ENCODE data around the gene C18orf54.
"Not testable (repeated sequence)": the region's sequence is repeated elsewhere in the genome, so short reads cannot be mapped to it uniquely, and the experiment has no call there.

Gene C18orf54

GRCh38 chr18:54386043-54386442 lies 28.3 kb downstream of the C18orf54 start:
- Histone ChIP-seq H3K27ac (ENCODE audit: low read depth in 2 of 2, low read length in 2 of 2) (no peak overlapping the region), H3K27me3 (ENCODE audit: control insufficient read depth in 2 of 2, insufficient read depth in 2 of 2, low read length in 2 of 2) (no peaks in the 10 kb centered on the region), H3K9me3 (ENCODE audit: control insufficient read depth in 2 of 2, low read length in 2 of 2) (no peaks in the 10 kb centered on the region), H3K36me3 (ENCODE audit: control insufficient read depth in 2 of 2, insufficient read depth in 2 of 2, low read length in 2 of 2) (no peaks in the 10 kb centered on the region), H3K4me1 (ENCODE audit: control insufficient read depth in 2 of 2, insufficient read depth in 2 of 2, low read length in 2 of 2) (peaks cover 0 to 11% of the 10 kb centered on the region in 2 donors), H3K4me3 (ENCODE audit: low read length in 2 of 2) (no peak overlapping the region), H3K9ac (ENCODE audit: low read depth in 1 of 2, low read length in 2 of 2) (no peak overlapping the region)

- H3K27ac ChIP-seq (ENCODE audit: low read depth in 2 of 2, low read length in 2 of 2); H3K9me3 ChIP-seq (ENCODE audit: control insufficient read depth in 2 of 2, low read length in 2 of 2): not testable (repeated sequence)
Observed at GRCh38 chr18:54386800-54387495, 29.2 kb downstream of the C18orf54 start.

GRCh38 chr18:54387631-54388030 lies 29.9 kb downstream of the C18orf54 start:
- Histone ChIP-seq H3K27ac (ENCODE audit: low read depth in 2 of 2, low read length in 2 of 2) (no peak overlapping the region), H3K4me1 (ENCODE audit: control insufficient read depth in 2 of 2, insufficient read depth in 2 of 2, low read length in 2 of 2) (peaks cover 0 to 11% of the 10 kb centered on the region in 2 donors), H3K27me3 (ENCODE audit: control insufficient read depth in 2 of 2, insufficient read depth in 2 of 2, low read length in 2 of 2) (no peaks in the 10 kb centered on the region), H3K9me3 (ENCODE audit: control insufficient read depth in 2 of 2, low read length in 2 of 2) (no peaks in the 10 kb centered on the region), H3K4me3 (ENCODE audit: low read length in 2 of 2) (no peak overlapping the region), H3K9ac (ENCODE audit: low read depth in 1 of 2, low read length in 2 of 2) (no peak overlapping the region), H3K36me3 (ENCODE audit: control insufficient read depth in 2 of 2, insufficient read depth in 2 of 2, low read length in 2 of 2) (no peaks in the 10 kb centered on the region)

More at GRCh38 chr18:54386800-54387495, 29.2 kb downstream of the C18orf54 start:
- not testable (repeated sequence) for H3K4me3 ChIP-seq (ENCODE audit: low read length in 2 of 2); H3K9ac ChIP-seq (ENCODE audit: low read depth in 1 of 2, low read length in 2 of 2); H3K27me3 ChIP-seq (ENCODE audit: control insufficient read depth in 2 of 2, insufficient read depth in 2 of 2, low read length in 2 of 2); H3K36me3 ChIP-seq (ENCODE audit: control insufficient read depth in 2 of 2, insufficient read depth in 2 of 2, low read length in 2 of 2)
- peaks cover 0 to 11% of the 10 kb centered on the region in 2 donors for H3K4me1 ChIP-seq (ENCODE audit: control insufficient read depth in 2 of 2, insufficient read depth in 2 of 2, low read length in 2 of 2)

GRCh38 chr18:54388203-54389142 lies 30.8 kb downstream of the C18orf54 start:
- H3K27ac ChIP-seq (ENCODE audit: low read depth in 2 of 2, low read length in 2 of 2), result no peak overlapping the region
- H3K9me3 ChIP-seq (ENCODE audit: control insufficient read depth in 2 of 2, low read length in 2 of 2), result no peaks in the 10 kb centered on the region
- H3K4me1 ChIP-seq (ENCODE audit: control insufficient read depth in 2 of 2, insufficient read depth in 2 of 2, low read length in 2 of 2), result peaks cover 0 to 14% of the 10 kb centered on the region in 2 donors
- H3K4me3 ChIP-seq (ENCODE audit: low read length in 2 of 2), result no peak overlapping the region
- no peaks in the 10 kb centered on the region for H3K36me3 ChIP-seq (ENCODE audit: control insufficient read depth in 2 of 2, insufficient read depth in 2 of 2, low read length in 2 of 2)
- H3K9ac ChIP-seq (ENCODE audit: low read depth in 1 of 2, low read length in 2 of 2), result no peak overlapping the region
- no peaks in the 10 kb centered on the region for H3K27me3 ChIP-seq (ENCODE audit: control insufficient read depth in 2 of 2, insufficient read depth in 2 of 2, low read length in 2 of 2)

GRCh38 chr18:54389143-54389505 lies 31.4 kb downstream of the C18orf54 start:
- H3K27me3 ChIP-seq (ENCODE audit: control insufficient read depth in 2 of 2, insufficient read depth in 2 of 2, low read length in 2 of 2), result no peaks in the 10 kb centered on the region
- H3K4me3 ChIP-seq (ENCODE audit: low read length in 2 of 2), result no peak overlapping the region
- H3K27ac ChIP-seq (ENCODE audit: low read depth in 2 of 2, low read length in 2 of 2), result no peak overlapping the region
- H3K9me3 ChIP-seq (ENCODE audit: control insufficient read depth in 2 of 2, low read length in 2 of 2), result no peaks in the 10 kb centered on the region
- H3K9ac ChIP-seq (ENCODE audit: low read depth in 1 of 2, low read length in 2 of 2), result no peak overlapping the region
- H3K36me3 ChIP-seq (ENCODE audit: control insufficient read depth in 2 of 2, insufficient read depth in 2 of 2, low read length in 2 of 2), result no peaks in the 10 kb centered on the region
- peaks cover 0 to 14% of the 10 kb centered on the region in 2 donors for H3K4me1 ChIP-seq (ENCODE audit: control insufficient read depth in 2 of 2, insufficient read depth in 2 of 2, low read length in 2 of 2)

- Histone ChIP-seq H3K4me3 (ENCODE audit: low read length in 2 of 2) (no peak overlapping the region), H3K9me3 (ENCODE audit: control insufficient read depth in 2 of 2, low read length in 2 of 2) (no peaks in the 10 kb centered on the region), H3K4me1 (ENCODE audit: control insufficient read depth in 2 of 2, insufficient read depth in 2 of 2, low read length in 2 of 2) (peaks cover 0 to 12% of the 10 kb centered on the region in 2 donors), H3K27ac (ENCODE audit: low read depth in 2 of 2, low read length in 2 of 2) (no peak overlapping the region), H3K27me3 (ENCODE audit: control insufficient read depth in 2 of 2, insufficient read depth in 2 of 2, low read length in 2 of 2) (no peaks in the 10 kb centered on the region), H3K36me3 (ENCODE audit: control insufficient read depth in 2 of 2, insufficient read depth in 2 of 2, low read length in 2 of 2) (no peaks in the 10 kb centered on the region), H3K9ac (ENCODE audit: low read depth in 1 of 2, low read length in 2 of 2) (no peak overlapping the region)
Observed at GRCh38 chr18:54390838-54391237, 33.1 kb downstream of the C18orf54 start.

GRCh38 chr18:54392543-54393023 lies 34.9 kb downstream of the C18orf54 start:
- Histone ChIP-seq H3K27me3 (ENCODE audit: control insufficient read depth in 2 of 2, insufficient read depth in 2 of 2, low read length in 2 of 2) (no peaks in the 10 kb centered on the region), H3K36me3 (ENCODE audit: control insufficient read depth in 2 of 2, insufficient read depth in 2 of 2, low read length in 2 of 2) (no peaks in the 10 kb centered on the region), H3K4me1 (ENCODE audit: control insufficient read depth in 2 of 2, insufficient read depth in 2 of 2, low read length in 2 of 2) (peaks cover 0 to 12% of the 10 kb centered on the region in 2 donors), H3K27ac (ENCODE audit: low read depth in 2 of 2, low read length in 2 of 2) (no peak overlapping the region), H3K9me3 (ENCODE audit: control insufficient read depth in 2 of 2, low read length in 2 of 2) (no peaks in the 10 kb centered on the region), H3K4me3 (ENCODE audit: low read length in 2 of 2) (no peak overlapping the region), H3K9ac (ENCODE audit: low read depth in 1 of 2, low read length in 2 of 2) (no peak overlapping the region)

- Histone ChIP-seq H3K9ac (ENCODE audit: low read depth in 1 of 2, low read length in 2 of 2) (no peak overlapping the region), H3K36me3 (ENCODE audit: control insufficient read depth in 2 of 2, insufficient read depth in 2 of 2, low read length in 2 of 2) (no peaks in the 10 kb centered on the region), H3K27me3 (ENCODE audit: control insufficient read depth in 2 of 2, insufficient read depth in 2 of 2, low read length in 2 of 2) (no peaks in the 10 kb centered on the region), H3K9me3 (ENCODE audit: control insufficient read depth in 2 of 2, low read length in 2 of 2) (no peaks in the 10 kb centered on the region), H3K4me3 (ENCODE audit: low read length in 2 of 2) (no peak overlapping the region), H3K4me1 (ENCODE audit: control insufficient read depth in 2 of 2, insufficient read depth in 2 of 2, low read length in 2 of 2) (peaks cover 0 to 6% of the 10 kb centered on the region in 2 donors), H3K27ac (ENCODE audit: low read depth in 2 of 2, low read length in 2 of 2) (peak overlapping the region; percentile 18 to 52)
Observed at GRCh38 chr18:54393648-54394294, 36.1 kb downstream of the C18orf54 start.

- no peaks in the 10 kb centered on the region for H3K36me3 ChIP-seq (ENCODE audit: control insufficient read depth in 2 of 2, insufficient read depth in 2 of 2, low read length in 2 of 2)
- no peak overlapping the region for H3K9ac ChIP-seq (ENCODE audit: low read depth in 1 of 2, low read length in 2 of 2)
- peaks cover 0 to 3% of the 10 kb centered on the region in 2 donors for H3K4me1 ChIP-seq (ENCODE audit: control insufficient read depth in 2 of 2, insufficient read depth in 2 of 2, low read length in 2 of 2)
- no peak overlapping the region for H3K27ac ChIP-seq (ENCODE audit: low read depth in 2 of 2, low read length in 2 of 2)
- H3K4me3 ChIP-seq (ENCODE audit: low read length in 2 of 2), result no peak overlapping the region
- H3K9me3 ChIP-seq (ENCODE audit: control insufficient read depth in 2 of 2, low read length in 2 of 2), result no peaks in the 10 kb centered on the region
- H3K27me3 ChIP-seq (ENCODE audit: control insufficient read depth in 2 of 2, insufficient read depth in 2 of 2, low read length in 2 of 2), result no peaks in the 10 kb centered on the region
Observed at GRCh38 chr18:54396760-54397159, 39.1 kb downstream of the C18orf54 start.

GRCh38 chr18:54405290-54405689 lies 47.6 kb downstream of the C18orf54 start:
- Histone ChIP-seq H3K9me3 (ENCODE audit: control insufficient read depth in 2 of 2, low read length in 2 of 2) (no peaks in the 10 kb centered on the region), H3K27me3 (ENCODE audit: control insufficient read depth in 2 of 2, insufficient read depth in 2 of 2, low read length in 2 of 2) (no peaks in the 10 kb centered on the region), H3K4me1 (ENCODE audit: control insufficient read depth in 2 of 2, insufficient read depth in 2 of 2, low read length in 2 of 2) (no peaks in the 10 kb centered on the region), H3K9ac (ENCODE audit: low read depth in 1 of 2, low read length in 2 of 2) (no peak overlapping the region), H3K4me3 (ENCODE audit: low read length in 2 of 2) (no peak overlapping the region), H3K36me3 (ENCODE audit: control insufficient read depth in 2 of 2, insufficient read depth in 2 of 2, low read length in 2 of 2) (no peaks in the 10 kb centered on the region), H3K27ac (ENCODE audit: low read depth in 2 of 2, low read length in 2 of 2) (no peak overlapping the region)
